K562 (cell line): ENCODE measurements around the gene CCDC201. TPM values are rescaled to one million over a fixed set of nuclear protein-coding genes. Genes with fewer than 3 reads are reported as not detected.

Experiments
- ATAC-seq: fragments of 200-7000 bp; cut with Tn5 transposase; 3 replicates; pipeline ENCODE4 v1.9.1; 2020; ENCODE audit warnings: moderate library complexity
- BruUV-seq: library from RNA; stranded (reverse); fragments of 400-500 nt; replicated peaks from 2 replicates; lab custom pipeline; 2021; lab: Mats Ljungman, UMichigan
- CTCF ChIA-PET: fragments of 300-600 bp; formaldehyde crosslinking; extraction: SDS; loops from one replicate; lab custom pipeline; 2021; ENCODE audit warnings: low intra/inter-chr PET ratio; lab: Yijun Ruan, JAX
- POLR2A ChIA-PET: fragments of 300-600, 350-650 bp; sonication (Branson Sonifier 250); formaldehyde crosslinking; extraction: SDS; loops from one replicate; lab custom pipeline; 2021; ENCODE audit warnings: antibody characterized with exemption, inconsistent platforms; lab: Yijun Ruan, JAX
- DNase-seq, 4 experiments: peaks; one replicate each; pipeline versions ENCODE4 v3.0.0 to v3.0.0-alpha.2; 2011 to 2018; ENCODE audit warnings: low spot score in 3 of 4, mixed read lengths in 3 of 4; ENCODE audit errors: extremely low read depth in 1 of 4
- FAIRE-seq: peaks from 2 replicates; lab custom pipeline; 2011; peaks lifted over from hg19 to GRCh38; lab: Jason Lieb, UNC
- H2AFZ ChIP-seq: 2 replicates; pipeline ENCODE4 v1.6.0; 2011; ENCODE audit warnings: low read depth, low read length, control low read depth, inconsistent platforms
- H3K27ac ChIP-seq: fragments of 200-600 bp; 3 replicates; pipeline ENCODE4 v1.8.0; 2011; ENCODE audit warnings: low read depth, mild to moderate bottlenecking, control low read depth, inconsistent platforms, low read length, moderate library complexity, mixed read lengths; ENCODE audit errors: extremely low read depth
- H3K27me3 ChIP-seq, 2 experiments: fragments of 300-600 bp in 1 of 2; 2 replicates in 1 of 2; 3 replicates in 1 of 2; pipeline versions ENCODE4 v1.6.0 to v1.8.0; 2011; ENCODE audit warnings: inconsistent platforms in 2 of 2, low read length in 2 of 2, mild to moderate bottlenecking in 1 of 2, mixed read lengths in 1 of 2, moderate library complexity in 1 of 2; ENCODE audit not compliant: control insufficient read depth in 2 of 2, insufficient read depth in 2 of 2
- H3K36me3 ChIP-seq: fragments of 300-600 bp; 3 replicates; pipeline ENCODE4 v1.8.0; 2011; ENCODE audit warnings: mild to moderate bottlenecking, low read length, inconsistent platforms; ENCODE audit not compliant: control insufficient read depth, insufficient read depth
- H3K4me1 ChIP-seq, 2 experiments: fragments of 200-600 bp in 1 of 2; replicated peaks in 1 of 2; 2 replicates in 1 of 2; 3 replicates in 1 of 2; pipeline versions ENCODE4 v1.5.1 to v1.8.0; 2011; ENCODE audit warnings: inconsistent platforms in 2 of 2, low read length in 2 of 2, mild to moderate bottlenecking in 1 of 2, mixed read lengths in 1 of 2, moderate library complexity in 1 of 2; ENCODE audit not compliant: control insufficient read depth in 2 of 2, insufficient read depth in 2 of 2
- H3K4me2 ChIP-seq: 2 replicates; pipeline ENCODE4 v1.6.1; 2011; ENCODE audit warnings: low read length, control low read depth, inconsistent platforms, mixed read lengths; ENCODE audit not compliant: insufficient read depth
- H3K4me3 ChIP-seq: fragments of 200-600 bp; sonication (generic), shearing (Covaris generic); 2 replicates; pipeline ENCODE4 v1.5.1; 2016; ENCODE audit warnings: control low read depth, inconsistent platforms
- H3K79me2 ChIP-seq: fragments of 200-600 bp; 3 replicates; pipeline ENCODE4 v1.8.0; 2011; ENCODE audit warnings: low read length, inconsistent platforms; ENCODE audit not compliant: control insufficient read depth, insufficient read depth
- H3K9ac ChIP-seq, 2 experiments: 2 replicates each; pipeline versions ENCODE4 v1.6.0 to v1.6.1; 2011; ENCODE audit warnings: low read depth in 2 of 2, low read length in 2 of 2, control low read depth in 1 of 2, inconsistent platforms in 1 of 2, mild to moderate bottlenecking in 1 of 2, mixed read lengths in 1 of 2; ENCODE audit not compliant: insufficient read depth in 1 of 2
- H3K9me1 ChIP-seq: one replicate; pipeline ENCODE4 v1.6.0; 2011; ENCODE audit warnings: inconsistent platforms, mild to moderate bottlenecking, low read length, moderate library complexity; ENCODE audit not compliant: control insufficient read depth, insufficient read depth
- H3K9me3 ChIP-seq: replicated peaks from 2 replicates; pipeline ENCODE4 v1.5.1; 2011; ENCODE audit warnings: low read depth, low read length, inconsistent platforms; ENCODE audit not compliant: control insufficient read depth, insufficient read depth
- H4K20me1 ChIP-seq: replicated peaks from 2 replicates; pipeline ENCODE4 v1.6.1; 2011; ENCODE audit warnings: low read length, inconsistent platforms, mixed read lengths; ENCODE audit not compliant: control insufficient read depth, insufficient read depth
- COPS2 ChIP-seq: fragments of 450-650 bp; conservative IDR thresholded peaks from 2 replicates; pipeline ENCODE4 v1.6.1; 2016; ENCODE audit warnings: mild to moderate bottlenecking, moderate library complexity
- EZH2 ChIP-seq: IDR thresholded peaks from 2 replicates; pipeline ENCODE4 v1.6.1; 2012; ENCODE audit warnings: low read depth, mild to moderate bottlenecking, inconsistent platforms, low read length, borderline replicate concordance
- FOXA1 ChIP-seq: fragments of 450-650 bp; IDR thresholded peaks from 2 replicates; pipeline ENCODE4 v1.6.1; 2016; ENCODE audit warnings: mild to moderate bottlenecking, borderline replicate concordance
- FOXM1 ChIP-seq, 2 experiments: fragments of 450-650 bp in 1 of 2; sonication (generic) in 1 of 2; formaldehyde crosslinking in 1 of 2; IDR thresholded peaks; 2 replicates each; pipeline versions ENCODE4 v1.6.1 to v1.9.0; 2017 to 2022; ENCODE audit warnings: low read depth in 2 of 2, mild to moderate bottlenecking in 2 of 2, missing genetic modification reagents in 1 of 2, moderate library complexity in 1 of 2
- HDAC8 ChIP-seq: fragments of 450-650 bp; IDR thresholded peaks from 2 replicates; pipeline ENCODE4 v1.6.1; 2016; ENCODE audit warnings: mild to moderate bottlenecking, missing genetic modification characterization, moderate library complexity, missing compliant biosample characterization
- HDGF ChIP-seq: fragments of 450-650 bp; IDR thresholded peaks from 2 replicates; pipeline ENCODE4 v1.6.1; 2016
- HMG20B ChIP-seq: fragments of 250-450 bp; sonication (Bioruptor Pico); IDR thresholded peaks from 2 replicates; pipeline ENCODE4 v1.5.0; 2021; ENCODE audit warnings: mild to moderate bottlenecking
- ILF3 ChIP-seq: fragments of 450-650 bp; IDR thresholded peaks from 2 replicates; pipeline ENCODE4 v1.6.1; 2018; ENCODE audit warnings: antibody characterized with exemption, mild to moderate bottlenecking, moderate library complexity, borderline replicate concordance
- KDM2B ChIP-seq: fragments of 250-450 bp; sonication (Bioruptor Pico); IDR thresholded peaks from 2 replicates; pipeline ENCODE4 v1.8.0; 2021; ENCODE audit warnings: mild to moderate bottlenecking, moderate library complexity
- NCOA2 ChIP-seq, 2 experiments: fragments of 450-650 bp; IDR thresholded peaks; 2 replicates each; pipeline ENCODE4 v1.6.1; 2018; ENCODE audit warnings: mild to moderate bottlenecking in 2 of 2, moderate library complexity in 1 of 2; ENCODE audit not compliant: partially characterized antibody in 2 of 2
- NELFE ChIP-seq: IDR thresholded peaks from 2 replicates; pipeline ENCODE4 v1.6.1; 2011; ENCODE audit warnings: mild to moderate bottlenecking; ENCODE audit not compliant: insufficient read depth, insufficient read length
- OTX1 ChIP-seq: fragments of 450-650 bp; formaldehyde crosslinking; IDR thresholded peaks from 2 replicates; pipeline ENCODE4 v1.4.0; 2022; ENCODE audit warnings: mild to moderate bottlenecking
- PHF20 ChIP-seq: fragments of 450-650 bp; IDR thresholded peaks from 2 replicates; pipeline ENCODE4 v1.6.1; 2018; ENCODE audit not compliant: partially characterized antibody
- SMARCB1 ChIP-seq: IDR thresholded peaks from 2 replicates; pipeline ENCODE4 v1.6.1; 2011; ENCODE audit warnings: improper control_type of control experiment, low read depth; ENCODE audit not compliant: insufficient read length
- SREBF1 ChIP-seq: fragments of 150-350 bp; IDR thresholded peaks from 2 replicates; pipeline ENCODE4 v1.6.1; 2014; ENCODE audit warnings: antibody characterized with exemption, low read depth, low read length, borderline replicate concordance
- TAF9B ChIP-seq: fragments of 450-650 bp; IDR thresholded peaks from 2 replicates; pipeline ENCODE4 v1.6.1; 2018; ENCODE audit warnings: mild to moderate bottlenecking; ENCODE audit not compliant: partially characterized antibody
- ZNF282 ChIP-seq: sonication (generic); formaldehyde crosslinking; IDR thresholded peaks from 2 replicates; pipeline ENCODE4 v1.8.1; 2023; ENCODE audit warnings: missing genetic modification reagents
- WGBS: fragments of 100-300 bp; shearing (Covaris generic); methylation state at CpG from one replicate; pipeline ENCODE4 v1.1.6; 2016; ENCODE audit warnings: low coverage, mixed read lengths; ENCODE audit not compliant: insufficient coverage; ENCODE audit errors: missing lambda C conversion rate; 5-methylcytosine and 5-hydroxymethylcytosine counted together
- in situ Hi-C: fragments of 300-500 bp; cut with MboI; formaldehyde crosslinking; loops from 4 replicates; pipeline ENCODE4 v1.15.0; 2018; ENCODE audit warnings: inconsistent platforms, mixed read lengths
- intact Hi-C: fragments of 100-400 bp; cut with micrococcal nuclease; formaldehyde crosslinking; loops from 2 replicates; pipeline ENCODE4 v1.14.2; 2022
- polyA plus RNA-seq, 8 experiments: library from polyadenylated mRNA; depleted of rRNA in 4 of 8; stranded (reverse) in 5 of 8; unstranded in 3 of 8; fragments of >200 nt; fragmentation: Nextera tagmentation in 2 of 8; fragmentation: Illumina TruSeq in 1 of 8; extraction: Ambion mirVana in 2 of 8; extraction: Trizol in 1 of 8; gene quantifications; 2 replicates each; pipeline versions ENCODE4 v1.2.1 to v1.2.3, GENCODE V29; 2011 to 2014; ENCODE audit warnings: inconsistent platforms in 1 of 8, missing spikeins in 1 of 8
- total RNA-seq, 7 experiments: library from RNA; depleted of rRNA in 6 of 7; stranded (reverse); fragments of >200 nt in 6 of 7; fragmentation: Illumina TruSeq in 2 of 7; extraction: Trizol in 2 of 7; gene quantifications; 2 replicates each; pipeline versions ENCODE4 v1.2.1 to v1.2.3, GENCODE V29; 2011 to 2021; ENCODE audit warnings: low replicate concordance in 1 of 7
- TF ChIP-seq, protein P1 (sequence below): fragments of 250-450 bp; sonication (Bioruptor Pico); IDR thresholded peaks from 2 replicates; pipeline ENCODE4 v1.8.0; 2022; ENCODE audit warnings: inconsistent platforms, mild to moderate bottlenecking, moderate library complexity, borderline replicate concordance
- TF ChIP-seq, protein P2 (sequence below): sonication (generic); formaldehyde crosslinking; IDR thresholded peaks from 2 replicates; pipeline ENCODE4 v1.8.1; 2023; ENCODE audit warnings: mild to moderate bottlenecking, missing genetic modification reagents
- TF ChIP-seq, protein P3 (sequence below): sonication (generic); formaldehyde crosslinking; IDR thresholded peaks from 2 replicates; pipeline ENCODE4 v1.8.1; 2022; ENCODE audit warnings: missing genetic modification reagents

CCDC201 gene
- total and polyA plus RNA-seq, 9 of the 15 experiments (the other 6 are each of a cell fraction or from before 2014, with no cell fraction given), result not detected

DNA sequence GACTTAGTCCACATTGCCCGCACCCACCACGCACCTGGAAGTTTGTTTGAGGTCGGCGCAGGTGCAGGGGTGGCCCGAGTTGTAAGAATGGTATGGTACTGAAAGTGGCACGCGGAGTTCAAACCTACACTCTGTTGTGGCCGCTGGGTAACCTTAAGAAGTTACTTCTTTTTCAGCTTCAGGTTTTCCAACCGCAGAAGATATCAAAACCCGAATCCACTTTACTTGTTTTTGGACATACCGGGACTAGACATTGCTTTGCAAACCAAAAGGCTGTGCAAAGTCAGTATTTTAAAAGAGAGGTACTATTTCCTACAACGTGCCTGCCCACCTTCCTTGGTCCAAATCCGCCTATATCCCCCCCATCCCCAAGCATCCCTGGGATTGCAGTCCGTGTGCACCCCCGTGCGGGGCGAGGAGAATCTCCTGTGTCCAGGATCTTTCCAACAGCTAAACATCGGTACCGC is 47.1 kb upstream of the CCDC201 start:
- CTCF ChIA-PET, result no interaction called here
- intact Hi-C loops (loop anchor here (10.0 kb wide), 1 partner anchor 435 kb away; no protein-coding TSS in a partner anchor), in situ Hi-C loops (loop anchor here (10.0 kb wide), 1 partner anchor 1165 kb away; no protein-coding TSS in a partner anchor)
- Histone ChIP-seq H3K4me1 (no peaks in the 10 kb centered on the region), H3K27me3 (peaks cover 0 to 4% of the 10 kb centered on the region in 2 experiments; a peak in 2 of 5 replicates), H3K9me3 (no peaks in the 10 kb centered on the region), H3K79me2 (no peaks in the 10 kb centered on the region), H3K9ac (no peak overlapping the region), H3K27ac (no peak overlapping the region), H4K20me1 (no peaks in the 10 kb centered on the region), H3K4me2 (no peak overlapping the region), H3K4me3 (no peak overlapping the region), H3K9me1 (no peaks in the 10 kb centered on the region), H2AFZ (no peak overlapping the region), H3K36me3 (no peaks in the 10 kb centered on the region)
- TF ChIP-seq KDM2B (CRISPR knock-in tag) (no peak), OTX1 (CRISPR knock-in tag) (no peak), FOXM1 (IDR thresholded peaks at IDR 0.05; ENCODE audit: low read depth) (no peak), FOXM1 (CRISPR knock-in tag; IDR thresholded peaks at IDR 0.05; ENCODE audit: low read depth) (no peak), TAF9B (no peak), NCOA2 (IDR thresholded peaks at IDR 0.05; ENCODE audit: partially characterized antibody in 2 of 2) (no peak), SREBF1 (no peak), HMG20B (CRISPR knock-in tag) (no peak), EZH2 (no peak), ILF3 (no peak), COPS2 (no peak), PHF20 (no peak), HDGF (no peak), SMARCB1 (no peak), NELFE (no peak), FOXA1 (no peak), ZNF282 (CRISPR knock-in tag) (no peak), HDAC8 (tag) (no peak)
- TF ChIP-seq, protein P1, sequence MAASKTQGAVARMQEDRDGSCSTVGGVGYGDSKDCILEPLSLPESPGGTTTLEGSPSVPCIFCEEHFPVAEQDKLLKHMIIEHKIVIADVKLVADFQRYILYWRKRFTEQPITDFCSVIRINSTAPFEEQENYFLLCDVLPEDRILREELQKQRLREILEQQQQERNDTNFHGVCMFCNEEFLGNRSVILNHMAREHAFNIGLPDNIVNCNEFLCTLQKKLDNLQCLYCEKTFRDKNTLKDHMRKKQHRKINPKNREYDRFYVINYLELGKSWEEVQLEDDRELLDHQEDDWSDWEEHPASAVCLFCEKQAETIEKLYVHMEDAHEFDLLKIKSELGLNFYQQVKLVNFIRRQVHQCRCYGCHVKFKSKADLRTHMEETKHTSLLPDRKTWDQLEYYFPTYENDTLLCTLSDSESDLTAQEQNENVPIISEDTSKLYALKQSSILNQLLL (CRISPR knock-in tag), result no peak
- TF ChIP-seq, protein P2, sequence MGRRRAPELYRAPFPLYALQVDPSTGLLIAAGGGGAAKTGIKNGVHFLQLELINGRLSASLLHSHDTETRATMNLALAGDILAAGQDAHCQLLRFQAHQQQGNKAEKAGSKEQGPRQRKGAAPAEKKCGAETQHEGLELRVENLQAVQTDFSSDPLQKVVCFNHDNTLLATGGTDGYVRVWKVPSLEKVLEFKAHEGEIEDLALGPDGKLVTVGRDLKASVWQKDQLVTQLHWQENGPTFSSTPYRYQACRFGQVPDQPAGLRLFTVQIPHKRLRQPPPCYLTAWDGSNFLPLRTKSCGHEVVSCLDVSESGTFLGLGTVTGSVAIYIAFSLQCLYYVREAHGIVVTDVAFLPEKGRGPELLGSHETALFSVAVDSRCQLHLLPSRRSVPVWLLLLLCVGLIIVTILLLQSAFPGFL (CRISPR knock-in tag), result no peak
- TF ChIP-seq, protein P3, sequence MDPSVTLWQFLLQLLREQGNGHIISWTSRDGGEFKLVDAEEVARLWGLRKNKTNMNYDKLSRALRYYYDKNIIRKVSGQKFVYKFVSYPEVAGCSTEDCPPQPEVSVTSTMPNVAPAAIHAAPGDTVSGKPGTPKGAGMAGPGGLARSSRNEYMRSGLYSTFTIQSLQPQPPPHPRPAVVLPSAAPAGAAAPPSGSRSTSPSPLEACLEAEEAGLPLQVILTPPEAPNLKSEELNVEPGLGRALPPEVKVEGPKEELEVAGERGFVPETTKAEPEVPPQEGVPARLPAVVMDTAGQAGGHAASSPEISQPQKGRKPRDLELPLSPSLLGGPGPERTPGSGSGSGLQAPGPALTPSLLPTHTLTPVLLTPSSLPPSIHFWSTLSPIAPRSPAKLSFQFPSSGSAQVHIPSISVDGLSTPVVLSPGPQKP (CRISPR knock-in tag), result no peak
- POLR2A ChIA-PET, result interaction anchor here (1.2 kb wide), 1 partner anchor 56 kb away, joined by 3 read pairs; no protein-coding TSS in a partner anchor
- 5% methylated on average over 19 of the region's 19 CpGs for WGBS
- DNase-seq (no peak), FAIRE-seq (no peak), ATAC-seq (no peak)
- BruUV-seq, result no TSS peak
